MG63 (cell line): ENCODE results near the gene SLC7A4. TPM values are rescaled to one million over a fixed set of nuclear protein-coding genes. Genes with fewer than 3 reads are reported as not detected.

Experiments
- DNase-seq: peaks from one replicate; pipeline ENCODE4 v3.0.0-alpha.2; 2020
- H3K27me3 ChIP-seq: fragments of 250-450 bp; sonication (Bioruptor Pico); 2 replicates; pipeline ENCODE4 v1.5.1; 2020; ENCODE audit warnings: mild to moderate bottlenecking, moderate library complexity
- H3K36me3 ChIP-seq: fragments of 250-450 bp; sonication (Bioruptor Pico); 2 replicates; pipeline ENCODE4 v1.5.1; 2020; ENCODE audit warnings: mild to moderate bottlenecking, moderate library complexity
- H3K4me3 ChIP-seq: fragments of 250-450 bp; sonication (Bioruptor Pico); 2 replicates; pipeline ENCODE4 v1.5.1; 2020; ENCODE audit warnings: mild to moderate bottlenecking, moderate library complexity
- H3K9me3 ChIP-seq: fragments of 250-450 bp; sonication (Bioruptor Pico); 2 replicates; pipeline ENCODE4 v1.5.1; 2020; ENCODE audit warnings: mild to moderate bottlenecking, moderate library complexity
- total RNA-seq: library from RNA; depleted of rRNA; stranded (reverse); fragments of >200 nt; shearing (Covaris generic); gene quantifications from 2 replicates; pipeline ENCODE4 v1.2.3, GENCODE V29; 2014; ENCODE audit warnings: low replicate concordance; rRNA removed

Gene SLC7A4
- total RNA-seq, 1 experiment from 2014 or later: not detected

- H3K4me3 ChIP-seq: no peak overlapping the region
- no peak for DNase-seq
- H3K27me3 ChIP-seq: no peaks in the 10 kb centered on the region
- H3K36me3 ChIP-seq: peaks cover 12% of the 10 kb centered on the region
- no peaks in the 10 kb centered on the region for H3K9me3 ChIP-seq
Observed at GRCh38 chr22:20988573-20989322, 43.6 kb downstream of the SLC7A4 start.

GRCh38 chr22:20987375-20987774, 45.0 kb downstream of the SLC7A4 start:
- H3K9me3 ChIP-seq: no peaks in the 10 kb centered on the region
- DNase-seq: no peak
- H3K27me3 ChIP-seq: no peaks in the 10 kb centered on the region
- H3K4me3 ChIP-seq: no peak overlapping the region
- peaks cover 12% of the 10 kb centered on the region for H3K36me3 ChIP-seq

GRCh38 chr22:20986365-20986764, 46.0 kb downstream of the SLC7A4 start:
- Histone ChIP-seq H3K36me3 (peaks cover 12% of the 10 kb centered on the region), H3K9me3 (no peaks in the 10 kb centered on the region), H3K27me3 (no peaks in the 10 kb centered on the region), H3K4me3 (no peak overlapping the region)
- no peak for DNase-seq

- H3K36me3 ChIP-seq: peaks cover 12% of the 10 kb centered on the region
- H3K4me3 ChIP-seq: no peak overlapping the region
- no peaks in the 10 kb centered on the region for H3K9me3 ChIP-seq
- no peak for DNase-seq
- no peaks in the 10 kb centered on the region for H3K27me3 ChIP-seq
Observed at GRCh38 chr22:20985720-20986119, 46.6 kb downstream of the SLC7A4 start.

GRCh38 chr22:20983081-20983771, 49.1 kb downstream of the SLC7A4 start:
- peak overlapping the region; percentile 95 for H3K4me3 ChIP-seq
- DNase-seq: no peak
- H3K9me3 ChIP-seq: peaks cover 8% of the 10 kb centered on the region; the same call in 1 of the 2 replicates

GRCh38 chr22:20982563-20982882, 49.8 kb downstream of the SLC7A4 start:
- Histone ChIP-seq H3K9me3 (peaks cover 8% of the 10 kb centered on the region; the same call in 1 of the 2 replicates), H3K27me3 (no peaks in the 10 kb centered on the region), H3K36me3 (peaks cover 12% of the 10 kb centered on the region), H3K4me3 (peak overlapping the region; percentile 95)
- no peak for DNase-seq

More at GRCh38 chr22:20983081-20983771, 49.1 kb downstream of the SLC7A4 start:
- H3K27me3 ChIP-seq: no peaks in the 10 kb centered on the region
- peaks cover 12% of the 10 kb centered on the region for H3K36me3 ChIP-seq

- H3K4me3 ChIP-seq: peak within 1 kb of the TSS; percentile 95
- peaks cover 8% of the 10 kb centered on the region; the same call in 1 of the 2 replicates for H3K9me3 ChIP-seq
- H3K27me3 ChIP-seq: no peaks in the 10 kb centered on the region
- H3K36me3 ChIP-seq: peaks cover 12% of the 10 kb centered on the region
- DNase-seq: peak; percentile 81
Observed at GRCh38 chr22:20981787-20982562, 50.4 kb downstream of the SLC7A4 start, which contains the start of gene LZTR1. Gene LZTR1 (plus strand): TSS chr22:20982297. CDS start chr22:20982372, 75 bp downstream.

GRCh38 chr22:20980938-20981722, 51.2 kb downstream of the SLC7A4 start:
- peaks cover 12% of the 10 kb centered on the region for H3K36me3 ChIP-seq
- H3K4me3 ChIP-seq: peak overlapping the region; percentile 95
- peaks cover 8% of the 10 kb centered on the region; the same call in 1 of the 2 replicates for H3K9me3 ChIP-seq
- H3K27me3 ChIP-seq: no peaks in the 10 kb centered on the region
- no peak for DNase-seq

- Histone ChIP-seq H3K9me3 (peaks cover 8% of the 10 kb centered on the region; the same call in 1 of the 2 replicates), H3K4me3 (no peak overlapping the region), H3K27me3 (no peaks in the 10 kb centered on the region), H3K36me3 (peaks cover 8% of the 10 kb centered on the region; the same call in 1 of the 2 replicates)
- no peak for DNase-seq
Observed at GRCh38 chr22:20980523-20980922, 51.8 kb downstream of the SLC7A4 start.

GRCh38 chr22:20979940-20980453, 52.4 kb downstream of the SLC7A4 start:
- Histone ChIP-seq H3K9me3 (peaks cover 8% of the 10 kb centered on the region; the same call in 1 of the 2 replicates), H3K36me3 (0 out of 2 replicates have a peak, but pooled peaks cover 5% of the 10 kb centered on the region), H3K27me3 (no peaks in the 10 kb centered on the region), H3K4me3 (no peak overlapping the region)
- DNase-seq: no peak

- no peaks in the 10 kb centered on the region for H3K27me3 ChIP-seq
- DNase-seq: no peak
- 0 out of 2 replicates have a peak, but pooled peaks cover 5% of the 10 kb centered on the region for H3K36me3 ChIP-seq
- no peak overlapping the region for H3K4me3 ChIP-seq
- peaks cover 8% of the 10 kb centered on the region; the same call in 1 of the 2 replicates for H3K9me3 ChIP-seq
Observed at GRCh38 chr22:20979243-20979809, 53.0 kb downstream of the SLC7A4 start.

Other genes starting within 250 kb of the SLC7A4 start
- gene PI4KA, start 173.8 kb downstream of the SLC7A4 start, total RNA-seq: 19.7 and 24.3 TPM in 2 replicates
- 9.1 and 10.0 TPM in 2 replicates for gene SNAP29, start 173.6 kb downstream of the SLC7A4 start, total RNA-seq
- gene CRKL, start 115.2 kb downstream of the SLC7A4 start, total RNA-seq: 23.1 and 25.0 TPM in 2 replicates
- 0.56 TPM in 1 of 2 replicates, not detected in the other for gene AIFM3, start 65.3 kb downstream of the SLC7A4 start, total RNA-seq
- gene LZTR1, start 50.3 kb downstream of the SLC7A4 start, total RNA-seq: 21.2 and 25.3 TPM in 2 replicates
- gene THAP7, start 30.4 kb downstream of the SLC7A4 start, total RNA-seq: 33.8 and 46.5 TPM in 2 replicates
- gene P2RX6, start 17.4 kb downstream of the SLC7A4 start, total RNA-seq: 1.1 and 10.0 TPM in 2 replicates
- not detected in 2 replicates for gene LRRC74B, start 13.4 kb upstream of the SLC7A4 start, total RNA-seq